Ascending aorta (tissue), 2 donors: Measurements from ENCODE around the gene MTR. TPM values are rescaled to one million over a fixed set of nuclear protein-coding genes. Genes with fewer than 3 reads are reported as not detected.

Source experiments
- DNase-seq, 2 donors: peaks; one replicate each; pipeline ENCODE4 v3.0.0-alpha.2; 2019; ENCODE audit warnings: low spot score in 2 of 2
- H3K27ac ChIP-seq, 2 donors: fragments of 200-600 bp; sonication (generic); one replicate each; pipeline ENCODE4 v1.5.1; 2016 to 2017; ENCODE audit warnings: mild to moderate bottlenecking in 1 of 2
- H3K27me3 ChIP-seq: fragments of 200-600 bp; sonication (generic); one replicate; pipeline ENCODE4 v1.5.1; 2017
- H3K36me3 ChIP-seq, 2 donors: fragments of 200-600 bp; sonication (generic); one replicate each; pipeline ENCODE4 v1.5.1; 2016
- H3K4me1 ChIP-seq, 2 donors: fragments of 200-600 bp; sonication (generic); one replicate each; pipeline ENCODE4 v1.5.1; 2016 to 2017; ENCODE audit warnings: mild to moderate bottlenecking in 1 of 2
- H3K4me3 ChIP-seq, 2 donors: fragments of 200-600 bp; sonication (generic); one replicate each; pipeline ENCODE4 v1.5.1; 2016 to 2017; ENCODE audit warnings: mild to moderate bottlenecking in 1 of 2
- H3K9me3 ChIP-seq, 2 donors: fragments of 200-600 bp; sonication (generic); one replicate each; pipeline ENCODE4 v1.5.1; 2016
- intact Hi-C: fragments of 100-400 bp; cut with DNase I; formaldehyde crosslinking; loops from one replicate; pipeline ENCODE4 v1.15.1; 2023
- total RNA-seq: library from RNA; depleted of rRNA; stranded (reverse); fragments of >200 nt; gene quantifications from one replicate; pipeline ENCODE4 v1.1.0, GENCODE V29; 2016
- TF ChIP-seq, protein P1 (sequence below), 3 experiments: fragments of 200-600 bp in 2 of 3; fragments of 450-650 bp in 1 of 3; sonication (generic) in 2 of 3; IDR thresholded peaks; one replicate each; pipeline ENCODE4 v1.5.1; 2016 to 2019; ENCODE audit warnings: antibody characterized with exemption in 3 of 3, mild to moderate bottlenecking in 1 of 3, moderate library complexity in 1 of 3

The MTR gene
- total RNA-seq, 1 donor from 2014 or later = 36.1 TPM

DNA sequence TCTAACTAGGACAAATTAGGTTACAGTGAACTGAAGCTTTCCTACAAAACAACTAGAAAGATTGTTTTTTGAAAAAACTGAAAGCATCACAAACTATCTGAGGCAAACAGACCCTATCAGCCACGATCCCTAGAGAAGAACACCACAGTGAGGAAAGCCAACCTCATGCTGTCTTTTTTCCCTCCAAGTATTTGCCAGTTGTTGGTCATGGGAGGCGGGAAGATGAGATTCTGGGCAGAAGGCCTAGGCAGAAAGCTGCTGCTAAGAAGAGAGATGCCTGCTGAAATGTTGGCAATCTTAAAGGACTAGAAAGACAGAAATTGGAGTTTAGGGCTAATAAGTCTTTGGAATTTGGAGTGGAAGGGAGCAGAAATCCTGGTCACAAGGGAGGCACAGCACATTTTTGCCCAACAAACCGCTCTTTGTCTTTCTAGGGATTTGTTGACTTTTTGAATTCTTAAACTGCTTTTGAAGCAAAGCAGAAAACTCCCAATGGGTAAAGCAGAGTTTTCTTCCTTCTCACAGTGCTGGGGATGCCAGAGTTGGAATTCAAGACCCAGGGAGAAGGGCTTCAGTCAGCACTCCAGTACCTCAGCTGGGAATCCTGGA, 125.3 kb downstream of the MTR start:
- intact Hi-C loops = no loop called here
- Histone ChIP-seq H3K4me3 (no peak overlapping the region), H3K4me1 (no peaks in the 10 kb centered on the region), H3K27me3 (no peaks in the 10 kb centered on the region), H3K9me3 (peaks cover 0 to 14% of the 10 kb centered on the region in 2 donors), H3K27ac (no peak overlapping the region), H3K36me3 (no peaks in the 10 kb centered on the region)
- no peak for DNase-seq
- TF ChIP-seq, protein P1, sequence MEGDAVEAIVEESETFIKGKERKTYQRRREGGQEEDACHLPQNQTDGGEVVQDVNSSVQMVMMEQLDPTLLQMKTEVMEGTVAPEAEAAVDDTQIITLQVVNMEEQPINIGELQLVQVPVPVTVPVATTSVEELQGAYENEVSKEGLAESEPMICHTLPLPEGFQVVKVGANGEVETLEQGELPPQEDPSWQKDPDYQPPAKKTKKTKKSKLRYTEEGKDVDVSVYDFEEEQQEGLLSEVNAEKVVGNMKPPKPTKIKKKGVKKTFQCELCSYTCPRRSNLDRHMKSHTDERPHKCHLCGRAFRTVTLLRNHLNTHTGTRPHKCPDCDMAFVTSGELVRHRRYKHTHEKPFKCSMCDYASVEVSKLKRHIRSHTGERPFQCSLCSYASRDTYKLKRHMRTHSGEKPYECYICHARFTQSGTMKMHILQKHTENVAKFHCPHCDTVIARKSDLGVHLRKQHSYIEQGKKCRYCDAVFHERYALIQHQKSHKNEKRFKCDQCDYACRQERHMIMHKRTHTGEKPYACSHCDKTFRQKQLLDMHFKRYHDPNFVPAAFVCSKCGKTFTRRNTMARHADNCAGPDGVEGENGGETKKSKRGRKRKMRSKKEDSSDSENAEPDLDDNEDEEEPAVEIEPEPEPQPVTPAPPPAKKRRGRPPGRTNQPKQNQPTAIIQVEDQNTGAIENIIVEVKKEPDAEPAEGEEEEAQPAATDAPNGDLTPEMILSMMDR (IDR thresholded peaks at IDR 0.05) = no peak

DNA sequence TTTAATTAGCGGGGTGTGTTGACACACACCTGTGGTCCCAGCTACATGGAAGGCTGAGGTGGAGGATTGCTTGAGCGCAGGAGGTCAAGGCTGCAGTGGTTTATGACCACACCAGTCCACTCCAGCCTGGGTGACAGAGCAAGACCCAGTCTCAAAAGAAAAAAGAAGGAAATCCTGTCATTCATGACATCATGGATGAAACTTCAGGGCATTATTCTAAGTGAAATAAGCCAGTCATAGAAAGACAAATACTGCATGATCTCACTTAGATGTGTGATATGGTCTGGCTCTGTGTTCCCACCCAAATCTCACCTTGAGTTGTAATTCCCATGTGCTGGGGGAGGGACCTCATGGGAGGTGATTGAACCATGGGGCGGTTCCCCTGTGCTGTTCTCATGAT, 126.5 kb downstream of the MTR start:
- TF ChIP-seq, protein P1 (IDR thresholded peaks at IDR 0.05) = no peak

DNA sequence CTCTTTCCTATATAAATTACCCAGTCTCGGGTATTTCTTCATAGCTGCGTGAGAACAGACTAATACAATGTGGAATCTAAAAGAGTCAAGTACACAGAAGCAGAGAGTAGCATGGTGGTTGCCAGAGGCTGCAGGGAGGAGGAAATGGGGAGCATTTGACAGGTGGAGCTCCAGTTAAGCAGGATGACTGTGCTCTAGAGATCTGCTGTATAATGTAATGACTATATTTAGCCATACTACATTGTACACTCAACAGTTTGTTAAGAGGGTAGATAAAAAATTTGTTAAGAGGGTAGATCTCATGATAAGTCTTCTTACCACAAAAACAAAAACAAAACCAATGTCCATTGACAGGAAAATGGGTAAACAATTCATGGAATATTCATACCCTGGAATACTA, 127.1 kb downstream of the MTR start:
- Histone ChIP-seq H3K9me3 (peaks cover 0 to 7% of the 10 kb centered on the region in 2 donors), H3K4me3 (no peak overlapping the region), H3K4me1 (no peaks in the 10 kb centered on the region), H3K27ac (no peak overlapping the region), H3K27me3 (no peaks in the 10 kb centered on the region), H3K36me3 (no peaks in the 10 kb centered on the region)
- TF ChIP-seq, protein P1 (IDR thresholded peaks at IDR 0.05) = no peak
- intact Hi-C loops = no loop called here
- no peak for DNase-seq

More for the DNA sequence above, 126.5 kb downstream of the MTR start:
- Histone ChIP-seq H3K36me3 (no peaks in the 10 kb centered on the region), H3K27ac (no peak overlapping the region), H3K4me1 (no peaks in the 10 kb centered on the region), H3K9me3 (peaks cover 0 to 12% of the 10 kb centered on the region in 2 donors), H3K27me3 (no peaks in the 10 kb centered on the region), H3K4me3 (no peak overlapping the region)
- no peak for DNase-seq
- intact Hi-C loops = no loop called here

DNA sequence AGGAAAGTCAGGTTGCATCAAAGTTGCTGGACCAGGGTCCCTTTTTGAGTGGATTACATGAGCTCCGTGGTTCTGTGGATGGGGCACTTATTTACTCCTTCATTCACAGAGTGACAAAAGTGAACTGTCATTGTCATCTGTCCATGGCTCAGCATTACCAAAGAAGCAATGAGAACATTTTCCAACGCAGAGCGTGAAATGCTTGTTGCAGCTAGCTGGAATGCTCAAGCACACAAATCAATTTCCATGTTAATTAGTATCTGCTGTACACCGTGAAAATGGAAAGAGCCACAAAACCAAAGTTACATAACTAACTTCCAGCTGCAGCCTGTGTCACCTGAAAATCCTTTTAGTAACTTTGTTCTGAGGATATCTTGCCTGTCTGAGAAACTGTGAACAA, 130.3 kb downstream of the MTR start:
- intact Hi-C loops = no loop called here
- no peaks in the 10 kb centered on the region for H3K27me3 ChIP-seq
- TF ChIP-seq, protein P1 (IDR thresholded peaks at IDR 0.05) = no peak
- no peaks in the 10 kb centered on the region for H3K9me3 ChIP-seq
- H3K4me3 ChIP-seq = no peak overlapping the region
- no peak for DNase-seq
- H3K36me3 ChIP-seq = no peaks in the 10 kb centered on the region
- H3K4me1 ChIP-seq = no peaks in the 10 kb centered on the region
- H3K27ac ChIP-seq = no peak overlapping the region

DNA sequence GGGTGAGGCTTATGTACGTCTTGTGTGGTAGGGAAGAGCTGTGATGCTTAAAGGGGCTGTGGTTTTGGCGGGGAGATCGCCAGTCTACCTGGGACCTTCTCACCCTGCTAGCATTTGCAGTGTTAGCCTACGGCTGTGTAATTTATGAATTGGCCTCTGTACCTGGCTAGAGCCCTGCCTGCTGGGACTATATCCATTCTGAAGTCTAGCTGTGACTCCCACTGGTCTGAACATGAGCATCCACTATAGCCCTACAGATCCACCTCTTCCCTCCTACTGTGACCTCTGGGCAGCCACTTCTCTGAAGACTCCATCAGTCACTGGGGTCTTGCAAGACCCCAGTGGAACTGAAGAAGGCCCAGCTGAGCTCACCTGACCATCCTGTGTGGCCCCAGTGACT, 135.4 kb downstream of the MTR start:
- TF ChIP-seq, protein P1 (IDR thresholded peaks at IDR 0.05) = no peak
- DNase-seq = no peak
- H3K27me3 ChIP-seq = no peaks in the 10 kb centered on the region
- H3K4me1 ChIP-seq = no peaks in the 10 kb centered on the region
- H3K4me3 ChIP-seq = no peak overlapping the region
- H3K27ac ChIP-seq = no peak overlapping the region
- H3K36me3 ChIP-seq = no peaks in the 10 kb centered on the region
- intact Hi-C loops = no loop called here
- H3K9me3 ChIP-seq = no peaks in the 10 kb centered on the region

DNA sequence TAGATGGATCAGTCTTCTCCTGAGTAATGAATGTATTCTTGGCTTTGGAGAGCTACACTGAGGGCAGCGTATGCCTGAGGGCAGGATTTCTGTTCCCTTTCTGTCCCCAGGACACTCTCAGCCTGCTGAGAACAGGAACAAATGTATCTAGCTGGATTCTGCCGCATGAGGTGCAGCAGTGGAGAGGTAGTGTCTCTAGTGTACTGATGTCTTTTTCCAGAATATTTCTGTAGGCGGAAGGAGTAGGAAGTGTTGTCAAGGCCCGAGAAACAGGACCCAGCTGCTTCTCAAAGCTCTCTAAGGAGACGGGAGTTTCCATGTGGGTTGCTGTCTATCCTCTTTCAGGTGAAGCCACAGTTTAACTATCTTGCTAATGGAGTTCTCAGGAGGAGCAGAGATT, 143.7 kb downstream of the MTR start:
- H3K4me3 ChIP-seq = no peak overlapping the region
- DNase-seq = no peak
- H3K27me3 ChIP-seq = no peaks in the 10 kb centered on the region
- no peak overlapping the region for H3K27ac ChIP-seq
- intact Hi-C loops = no loop called here
- no peaks in the 10 kb centered on the region for H3K36me3 ChIP-seq
- TF ChIP-seq, protein P1 (IDR thresholded peaks at IDR 0.05) = no peak
- no peaks in the 10 kb centered on the region for H3K4me1 ChIP-seq
- peaks cover 0 to 10% of the 10 kb centered on the region in 2 donors for H3K9me3 ChIP-seq
